Transverse colon (tissue), 4 donors: ENCODE data around the gene MYMK.

Source experiments
- CTCF ChIP-seq, 5 experiments: fragments of 200-600 bp in 3 of 5; fragments of 450-650 bp in 2 of 5; sonication (generic) in 3 of 5; IDR thresholded peaks; 1 replicate in 2 of 5; 2 replicates in 3 of 5; pipeline ENCODE4 v1.5.1; 2016 to 2017; ENCODE audit warnings: antibody characterized with exemption in 5 of 5, inconsistent platforms in 3 of 5, mild to moderate bottlenecking in 2 of 5, moderate library complexity in 1 of 5
- POLR2AphosphoS5 ChIP-seq, 3 donors: sonication (generic); formaldehyde crosslinking; IDR thresholded peaks; one replicate each; pipeline ENCODE4 v1.6.1; 2016; ENCODE audit warnings: antibody characterized with exemption in 3 of 3

GRCh38 chr9:133539991-133540697, 15.4 kb upstream of the MYMK start:
- TF ChIP-seq POLR2AphosphoS5 (IDR thresholded peaks at IDR 0.05) (no peak), CTCF (IDR thresholded peaks at IDR 0.05) (no peak)
